ENCODE data around the gene FAM186B.

The FAM186B gene

GRCh38 chr12:49560695-49561094, 44.7 kb downstream of the FAM186B start:
- no peaks in the 10 kb centered on the region for H3K4me1 ChIP-seq (ENCODE audit: control insufficient read depth in 1 of 2, insufficient read depth in 2 of 2, low read length in 2 of 2)
- H3K27ac ChIP-seq (ENCODE audit: low read depth, low read length), result no peak overlapping the region
- H3K9me3 ChIP-seq (ENCODE audit: control insufficient read depth in 1 of 2, low read length in 2 of 2), result no peaks in the 10 kb centered on the region
- H3K36me3 ChIP-seq (ENCODE audit: control insufficient read depth in 1 of 2, insufficient read depth in 2 of 2, low read length in 2 of 2), result peaks cover 43 to 96% of the 10 kb centered on the region in 2 donors
- H3K4me3 ChIP-seq (ENCODE audit: low read depth in 1 of 2, low read length in 2 of 2), result no peak overlapping the region
- no peaks in the 10 kb centered on the region for H3K27me3 ChIP-seq (ENCODE audit: control insufficient read depth in 1 of 2, insufficient read depth in 2 of 2, low read length in 2 of 2)
- H3K9ac ChIP-seq (ENCODE audit: low read depth in 1 of 2, low read length in 2 of 2), result no peak overlapping the region

DNA sequence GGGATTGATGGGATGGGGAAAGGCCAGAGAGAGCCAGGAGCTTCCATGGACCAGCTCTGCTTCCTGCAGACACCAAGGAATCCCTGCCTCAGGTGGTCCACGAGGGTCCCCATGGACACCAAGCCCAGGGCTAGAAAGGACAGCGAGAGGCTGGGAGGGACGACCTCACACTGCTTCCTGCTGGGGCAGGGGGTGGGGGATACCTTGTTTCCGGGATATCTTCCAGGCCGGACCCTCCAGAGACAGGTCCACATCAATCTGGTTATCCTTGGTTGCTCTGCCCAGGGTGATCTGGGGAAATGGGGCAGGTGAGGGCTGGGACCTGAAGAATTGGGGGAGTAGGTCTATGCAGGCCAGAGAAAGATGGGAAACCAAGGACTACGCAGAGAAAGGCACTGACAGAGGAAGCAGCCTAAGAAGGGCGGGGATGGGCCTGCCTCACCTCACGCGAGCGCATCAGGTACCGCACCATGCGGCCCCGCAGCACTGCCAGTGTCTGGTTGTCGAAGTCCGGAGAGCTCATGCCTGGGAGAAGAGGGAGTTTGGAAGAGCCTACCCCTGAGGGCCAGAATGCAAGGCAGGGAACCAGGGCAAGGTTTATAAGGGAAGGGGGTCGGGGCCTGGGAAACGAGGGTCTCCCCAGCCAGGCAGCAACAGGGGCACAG, 46.3 kb downstream of the FAM186B start:
- Histone ChIP-seq H3K36me3 (ENCODE audit: control insufficient read depth in 1 of 2, insufficient read depth in 2 of 2, low read length in 2 of 2) (peaks cover 40 to 80% of the 10 kb centered on the region in 2 donors), H3K27me3 (ENCODE audit: control insufficient read depth in 1 of 2, insufficient read depth in 2 of 2, low read length in 2 of 2) (no peaks in the 10 kb centered on the region), H3K9me3 (ENCODE audit: control insufficient read depth in 1 of 2, low read length in 2 of 2) (no peaks in the 10 kb centered on the region), H3K27ac (ENCODE audit: low read depth, low read length) (no peak overlapping the region), H3K9ac (ENCODE audit: low read depth in 1 of 2, low read length in 2 of 2) (no peak overlapping the region), H3K4me1 (ENCODE audit: control insufficient read depth in 1 of 2, insufficient read depth in 2 of 2, low read length in 2 of 2) (no peaks in the 10 kb centered on the region), H3K4me3 (ENCODE audit: low read depth in 1 of 2, low read length in 2 of 2) (no peak overlapping the region)

DNA sequence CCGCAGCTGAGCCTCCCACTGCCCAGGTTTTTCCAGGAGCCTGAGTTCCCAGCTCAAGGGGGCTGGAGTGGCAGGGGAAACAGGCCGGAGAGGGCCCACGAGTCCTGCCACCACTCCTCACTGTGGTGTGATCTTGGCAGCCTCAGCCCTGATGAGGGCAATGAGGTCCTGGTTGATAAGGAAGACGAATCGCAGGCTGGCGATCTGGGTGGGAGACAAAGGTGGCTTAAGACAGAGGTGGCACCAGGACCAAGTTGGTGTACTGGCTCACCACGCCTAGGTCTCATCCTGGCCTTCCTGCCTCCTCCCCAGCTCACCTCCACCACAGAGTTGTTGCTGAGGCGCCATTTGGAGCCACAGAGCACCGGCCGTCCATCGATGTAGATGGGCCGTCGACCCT, 46.9 kb downstream of the FAM186B start:
- no peak overlapping the region for H3K4me3 ChIP-seq (ENCODE audit: low read depth in 1 of 2, low read length in 2 of 2)
- peaks cover 39 to 74% of the 10 kb centered on the region in 2 donors for H3K36me3 ChIP-seq (ENCODE audit: control insufficient read depth in 1 of 2, insufficient read depth in 2 of 2, low read length in 2 of 2)
- H3K9me3 ChIP-seq (ENCODE audit: control insufficient read depth in 1 of 2, low read length in 2 of 2), result no peaks in the 10 kb centered on the region
- H3K27ac ChIP-seq (ENCODE audit: low read depth, low read length), result no peak overlapping the region
- H3K9ac ChIP-seq (ENCODE audit: low read depth in 1 of 2, low read length in 2 of 2), result no peak overlapping the region
- no peaks in the 10 kb centered on the region for H3K27me3 ChIP-seq (ENCODE audit: control insufficient read depth in 1 of 2, insufficient read depth in 2 of 2, low read length in 2 of 2)
- no peaks in the 10 kb centered on the region for H3K4me1 ChIP-seq (ENCODE audit: control insufficient read depth in 1 of 2, insufficient read depth in 2 of 2, low read length in 2 of 2)

DNA sequence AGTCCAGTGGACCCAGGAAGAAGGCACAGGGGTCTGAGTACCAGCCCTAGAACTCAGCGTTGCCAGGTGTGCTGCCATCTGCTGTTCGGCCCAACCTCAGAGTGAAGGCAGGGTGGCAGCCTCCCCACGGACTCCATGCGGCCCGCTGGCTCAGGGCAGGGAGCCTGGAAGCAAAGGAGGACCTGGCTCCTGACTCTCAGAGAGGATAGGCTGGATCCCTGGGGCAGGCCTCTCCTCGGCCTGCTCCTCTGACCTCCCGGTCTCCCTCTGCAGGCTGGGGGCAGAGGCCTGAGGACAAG, 47.6 kb downstream of the FAM186B start:
- Histone ChIP-seq H3K9me3 (ENCODE audit: control insufficient read depth in 1 of 2, low read length in 2 of 2) (no peaks in the 10 kb centered on the region), H3K4me1 (ENCODE audit: control insufficient read depth in 1 of 2, insufficient read depth in 2 of 2, low read length in 2 of 2) (no peaks in the 10 kb centered on the region), H3K9ac (ENCODE audit: low read depth in 1 of 2, low read length in 2 of 2) (no peak overlapping the region), H3K27me3 (ENCODE audit: control insufficient read depth in 1 of 2, insufficient read depth in 2 of 2, low read length in 2 of 2) (no peaks in the 10 kb centered on the region), H3K4me3 (ENCODE audit: low read depth in 1 of 2, low read length in 2 of 2) (no peak overlapping the region), H3K36me3 (ENCODE audit: control insufficient read depth in 1 of 2, insufficient read depth in 2 of 2, low read length in 2 of 2) (peaks cover 33 to 67% of the 10 kb centered on the region in 2 donors), H3K27ac (ENCODE audit: low read depth, low read length) (no peak overlapping the region)

- H3K4me3 ChIP-seq (ENCODE audit: low read depth in 1 of 2, low read length in 2 of 2), result no peak overlapping the region
- peaks cover 28 to 62% of the 10 kb centered on the region in 2 donors for H3K36me3 ChIP-seq (ENCODE audit: control insufficient read depth in 1 of 2, insufficient read depth in 2 of 2, low read length in 2 of 2)
- no peaks in the 10 kb centered on the region for H3K27me3 ChIP-seq (ENCODE audit: control insufficient read depth in 1 of 2, insufficient read depth in 2 of 2, low read length in 2 of 2)
- no peak overlapping the region for H3K27ac ChIP-seq (ENCODE audit: low read depth, low read length)
- no peaks in the 10 kb centered on the region for H3K9me3 ChIP-seq (ENCODE audit: control insufficient read depth in 1 of 2, low read length in 2 of 2)
- no peaks in the 10 kb centered on the region for H3K4me1 ChIP-seq (ENCODE audit: control insufficient read depth in 1 of 2, insufficient read depth in 2 of 2, low read length in 2 of 2)
- H3K9ac ChIP-seq (ENCODE audit: low read depth in 1 of 2, low read length in 2 of 2), result no peak overlapping the region
Measured at GRCh38 chr12:49557187-49557916, 48.1 kb downstream of the FAM186B start.

DNA sequence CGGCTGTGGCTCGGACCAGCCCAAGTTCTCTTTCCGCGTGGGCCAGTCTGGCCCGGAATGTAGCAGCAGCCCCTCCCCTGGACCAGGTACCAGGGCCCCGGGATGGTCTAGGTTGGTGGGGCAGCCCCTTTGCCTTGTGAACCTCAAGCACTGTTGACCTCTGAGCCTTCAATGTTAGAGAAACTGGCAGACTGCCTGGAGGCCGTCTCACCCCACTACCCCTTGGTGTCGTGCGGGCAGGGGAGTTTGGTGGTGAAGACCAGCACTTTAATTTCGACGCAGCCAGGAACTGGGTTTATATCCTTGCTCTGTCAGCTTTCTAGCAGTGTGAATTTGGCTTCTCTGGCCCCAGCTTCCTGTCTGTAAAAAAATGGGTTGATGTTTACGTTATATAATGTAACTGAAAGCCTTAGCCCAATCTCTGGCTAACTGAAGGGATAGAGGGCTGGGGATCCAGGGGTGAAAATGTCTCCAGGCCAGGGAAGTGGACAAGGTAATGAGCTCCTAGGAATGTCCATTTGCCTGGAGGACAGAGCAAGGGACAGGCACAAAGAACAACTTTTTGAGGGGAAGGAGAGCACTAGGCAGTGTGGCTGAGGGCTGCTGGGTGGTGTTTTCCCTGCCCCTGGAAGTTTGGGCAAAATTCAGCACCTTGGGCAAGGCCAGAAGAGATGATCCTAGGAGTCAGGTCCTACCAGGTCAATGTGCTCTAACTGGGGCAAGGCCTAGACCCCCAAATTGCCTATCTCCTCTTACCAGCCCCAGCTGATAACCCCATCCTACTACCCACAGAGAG, 48.9 kb downstream of the FAM186B start:
- Histone ChIP-seq H3K9ac (ENCODE audit: low read depth in 1 of 2, low read length in 2 of 2) (no peak overlapping the region), H3K27me3 (ENCODE audit: control insufficient read depth in 1 of 2, insufficient read depth in 2 of 2, low read length in 2 of 2) (no peaks in the 10 kb centered on the region), H3K9me3 (ENCODE audit: control insufficient read depth in 1 of 2, low read length in 2 of 2) (no peaks in the 10 kb centered on the region), H3K4me1 (ENCODE audit: control insufficient read depth in 1 of 2, insufficient read depth in 2 of 2, low read length in 2 of 2) (no peaks in the 10 kb centered on the region), H3K27ac (ENCODE audit: low read depth, low read length) (no peak overlapping the region), H3K4me3 (ENCODE audit: low read depth in 1 of 2, low read length in 2 of 2) (no peak overlapping the region), H3K36me3 (ENCODE audit: control insufficient read depth in 1 of 2, insufficient read depth in 2 of 2, low read length in 2 of 2) (peaks cover 24 to 55% of the 10 kb centered on the region in 2 donors)

GRCh38 chr12:49555631-49556390, 49.6 kb downstream of the FAM186B start:
- Histone ChIP-seq H3K36me3 (ENCODE audit: control insufficient read depth in 1 of 2, insufficient read depth in 2 of 2, low read length in 2 of 2) (peaks cover 24 to 49% of the 10 kb centered on the region in 2 donors), H3K4me1 (ENCODE audit: control insufficient read depth in 1 of 2, insufficient read depth in 2 of 2, low read length in 2 of 2) (peaks cover 2 to 3% of the 10 kb centered on the region in 2 donors), H3K9me3 (ENCODE audit: control insufficient read depth in 1 of 2, low read length in 2 of 2) (no peaks in the 10 kb centered on the region), H3K9ac (ENCODE audit: low read depth in 1 of 2, low read length in 2 of 2) (no peak overlapping the region), H3K27me3 (ENCODE audit: control insufficient read depth in 1 of 2, insufficient read depth in 2 of 2, low read length in 2 of 2) (no peaks in the 10 kb centered on the region), H3K4me3 (ENCODE audit: low read depth in 1 of 2, low read length in 2 of 2) (no peak overlapping the region), H3K27ac (ENCODE audit: low read depth, low read length) (no peak overlapping the region)

GRCh38 chr12:49554266-49554665, 51.2 kb downstream of the FAM186B start:
- Histone ChIP-seq H3K27me3 (ENCODE audit: control insufficient read depth in 1 of 2, insufficient read depth in 2 of 2, low read length in 2 of 2) (peaks cover 0 to 4% of the 10 kb centered on the region in 2 donors), H3K36me3 (ENCODE audit: control insufficient read depth in 1 of 2, insufficient read depth in 2 of 2, low read length in 2 of 2) (peaks cover 17 to 34% of the 10 kb centered on the region in 2 donors), H3K9me3 (ENCODE audit: control insufficient read depth in 1 of 2, low read length in 2 of 2) (no peaks in the 10 kb centered on the region), H3K27ac (ENCODE audit: low read depth, low read length) (no peak overlapping the region), H3K4me1 (ENCODE audit: control insufficient read depth in 1 of 2, insufficient read depth in 2 of 2, low read length in 2 of 2) (peaks cover 10 to 16% of the 10 kb centered on the region in 2 donors), H3K4me3 (ENCODE audit: low read depth in 1 of 2, low read length in 2 of 2) (no peak overlapping the region), H3K9ac (ENCODE audit: low read depth in 1 of 2, low read length in 2 of 2) (no peak overlapping the region)

DNA sequence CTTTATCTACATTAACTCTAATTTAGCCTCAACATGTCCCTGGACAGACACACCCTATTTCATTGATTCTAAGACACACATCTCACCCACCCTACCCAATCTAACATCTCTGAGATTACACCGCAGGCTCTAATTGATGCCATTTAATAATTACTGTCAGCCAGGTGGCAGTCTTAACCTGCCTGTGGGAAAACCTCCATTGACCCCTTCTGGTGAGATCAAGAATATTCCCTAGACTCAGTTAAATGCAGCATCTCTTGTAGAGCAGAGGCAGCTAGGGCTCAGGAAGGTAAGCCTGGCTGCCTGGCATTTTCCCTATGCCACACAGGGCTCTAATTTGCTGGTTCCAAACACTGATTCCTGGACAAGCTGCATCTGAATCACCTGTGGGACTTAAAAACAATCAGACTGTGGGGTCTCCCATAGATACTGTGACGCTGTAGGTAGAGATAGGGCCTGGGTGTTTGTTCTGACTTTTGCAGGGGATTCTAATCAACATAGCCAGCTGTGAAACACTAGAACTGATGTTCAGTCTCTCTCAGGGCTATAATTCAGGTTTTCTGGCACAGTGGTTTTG, 51.8 kb downstream of the FAM186B start:
- no peak overlapping the region for H3K9ac ChIP-seq (ENCODE audit: low read depth in 1 of 2, low read length in 2 of 2)
- peaks cover 11 to 27% of the 10 kb centered on the region in 2 donors for H3K36me3 ChIP-seq (ENCODE audit: control insufficient read depth in 1 of 2, insufficient read depth in 2 of 2, low read length in 2 of 2)

More for the DNA sequence above, 51.8 kb downstream of the FAM186B start:
- Histone ChIP-seq H3K4me3 (ENCODE audit: low read depth in 1 of 2, low read length in 2 of 2) (no peak overlapping the region), H3K9me3 (ENCODE audit: control insufficient read depth in 1 of 2, low read length in 2 of 2) (no peaks in the 10 kb centered on the region), H3K27ac (ENCODE audit: low read depth, low read length) (no peak overlapping the region), H3K27me3 (ENCODE audit: control insufficient read depth in 1 of 2, insufficient read depth in 2 of 2, low read length in 2 of 2) (peaks cover 0 to 4% of the 10 kb centered on the region in 2 donors), H3K4me1 (ENCODE audit: control insufficient read depth in 1 of 2, insufficient read depth in 2 of 2, low read length in 2 of 2) (peaks cover 10 to 22% of the 10 kb centered on the region in 2 donors)
